B cell (primary cell): ENCODE results near the gene PRR32. TPM values are rescaled to one million over a fixed set of nuclear protein-coding genes. Genes with fewer than 3 reads are reported as not detected.

Experiments
- ATAC-seq: fragments of 200-7000 bp; cut with Tn5 transposase; one replicate; pipeline ENCODE4 v1.10.0; 2021; ENCODE audit warnings: low read depth, mild to moderate bottlenecking, moderate number of reproducible peaks, moderate library complexity
- CTCF ChIA-PET: fragments of 350-600 bp; sonication (Branson Sonifier 250); formaldehyde crosslinking; loops from one replicate; lab custom pipeline; 2021; ENCODE audit warnings: antibody characterized with exemption, inconsistent platforms; lab: Charles Lee
- POLR2A ChIA-PET: fragments of 350-600 bp; sonication (Branson Sonifier 250); formaldehyde crosslinking; loops from one replicate; lab custom pipeline; 2021; ENCODE audit warnings: antibody characterized with exemption; lab: Charles Lee
- DNase-seq: peaks from one replicate; pipeline ENCODE4 v3.0.0; 2013
- H2AFZ ChIP-seq: 2 replicates; pipeline ENCODE4 v1.6.1; 2012; ENCODE audit warnings: mild to moderate bottlenecking, low read depth, low read length; ENCODE audit not compliant: insufficient read depth, poor library complexity, severe bottlenecking
- H3K27ac ChIP-seq, 2 donors: 1 replicate in 1 of 2; 2 replicates in 1 of 2; pipeline ENCODE4 v1.5.1; 2012 to 2013; ENCODE audit warnings: low read length in 2 of 2, mild to moderate bottlenecking in 2 of 2, moderate library complexity in 1 of 2
- H3K27me3 ChIP-seq, 4 experiments: fragments of 200-600 bp in 1 of 4; sonication (generic) in 1 of 4; replicated peaks in 1 of 4; 1 replicate in 2 of 4; 2 replicates in 2 of 4; pipeline versions ENCODE4 v1.6.1 to v1.7.0; 2013 to 2016; ENCODE audit warnings: low read length in 3 of 4, mild to moderate bottlenecking in 2 of 4, mixed read lengths in 1 of 4, moderate library complexity in 1 of 4; ENCODE audit not compliant: insufficient read depth in 4 of 4, control insufficient read depth in 3 of 4; ENCODE audit errors: control extremely low read depth in 1 of 4
- H3K36me3 ChIP-seq, 2 experiments: replicated peaks in 1 of 2; 1 replicate in 1 of 2; 2 replicates in 1 of 2; pipeline versions ENCODE4 v1.6.1 to v1.7.1; 2013; ENCODE audit warnings: low read length in 1 of 2; ENCODE audit not compliant: insufficient read depth in 2 of 2, control insufficient read depth in 1 of 2; ENCODE audit errors: control extremely low read depth in 1 of 2, extremely low read depth in 1 of 2
- H3K4me1 ChIP-seq, 2 donors: fragments of 200-600 bp in 1 of 2; sonication (generic) in 1 of 2; 1 replicate in 1 of 2; 2 replicates in 1 of 2; pipeline versions ENCODE4 v1.5.1 to v1.6.1; 2013 to 2017; ENCODE audit warnings: low read length in 2 of 2; ENCODE audit not compliant: control insufficient read depth in 2 of 2, insufficient read depth in 2 of 2
- H3K4me2 ChIP-seq: replicated peaks from 2 replicates; pipeline ENCODE3; 2012; ENCODE audit warnings: mild to moderate bottlenecking, low read depth, low read length; ENCODE audit not compliant: poor library complexity, severe bottlenecking
- H3K4me3 ChIP-seq, 5 experiments: fragments of 200-600 bp in 1 of 5; sonication (generic) in 1 of 5; 1 replicate in 3 of 5; 2 replicates in 2 of 5; pipeline versions ENCODE4 v1.5.1 to v1.7.0; 2011 to 2016; ENCODE audit warnings: low read length in 4 of 5, mild to moderate bottlenecking in 4 of 5, low read depth in 2 of 5, control low read depth in 1 of 5, moderate library complexity in 1 of 5; ENCODE audit not compliant: insufficient read depth in 1 of 5; ENCODE audit errors: control extremely low read depth in 1 of 5, extremely low read depth in 1 of 5
- H3K79me2 ChIP-seq: fragments of 200-600 bp; sonication (generic); one replicate; pipeline ENCODE4 v1.6.0; 2016; ENCODE audit warnings: low read length; ENCODE audit not compliant: control insufficient read depth, insufficient read depth
- H3K9ac ChIP-seq: fragments of 200-600 bp; sonication (generic); 2 replicates; pipeline ENCODE4 v1.6.1; 2017; ENCODE audit warnings: mild to moderate bottlenecking, low read length, moderate library complexity
- H3K9me3 ChIP-seq, 3 donors: one replicate each; pipeline versions ENCODE4 v1.6.1 to v1.7.1; 2013; ENCODE audit warnings: low read length in 2 of 3; ENCODE audit not compliant: control insufficient read depth in 2 of 3, insufficient read depth in 1 of 3; ENCODE audit errors: control extremely low read depth in 1 of 3
- H4K20me1 ChIP-seq: 2 replicates; pipeline ENCODE4 v1.6.0; 2012; ENCODE audit warnings: mild to moderate bottlenecking, low read length; ENCODE audit not compliant: insufficient read depth, control insufficient read depth, poor library complexity, severe bottlenecking
- H3K27ac Mint-ChIP-seq: one replicate; pipeline ENCODE4 v1.8.0; 2021; ENCODE audit warnings: mixed read lengths
- H3K27me3 Mint-ChIP-seq: one replicate; pipeline ENCODE4 v1.8.0; 2021; ENCODE audit warnings: mixed read lengths
- H3K4me1 Mint-ChIP-seq: one replicate; pipeline ENCODE4 v1.8.0; 2021; ENCODE audit warnings: mixed read lengths
- H3K4me3 Mint-ChIP-seq: one replicate; pipeline ENCODE4 v1.8.0; 2021; ENCODE audit warnings: mixed read lengths
- H3K9me3 Mint-ChIP-seq: one replicate; pipeline ENCODE4 v1.8.0; 2022; ENCODE audit warnings: mixed read lengths; ENCODE audit not compliant: insufficient read depth
- CTCF ChIP-seq: fragments of 200-600 bp; IDR thresholded peaks from one replicate; pipeline ENCODE4 v1.8.0; 2022; ENCODE audit warnings: antibody characterized with exemption, mild to moderate bottlenecking
- EZH2 ChIP-seq: IDR thresholded peaks from 2 replicates; pipeline ENCODE4 v1.6.1; 2012; ENCODE audit warnings: borderline replicate concordance, low read depth, mild to moderate bottlenecking, moderate library complexity, low read length; ENCODE audit not compliant: insufficient read depth, poor library complexity, severe bottlenecking
- WGBS: methylation state at CpG from one replicate; pipeline ENCODE4 v1.1.5; 2013; ENCODE audit warnings: missing lambda C conversion rate; ENCODE audit not compliant: insufficient coverage; 5-methylcytosine and 5-hydroxymethylcytosine counted together
- intact Hi-C: fragments of 100-400 bp; cut with micrococcal nuclease; formaldehyde crosslinking; loops from one replicate; pipeline ENCODE4 v1.10.0; 2022
- polyA minus RNA-seq: library from RNA; depleted of rRNA, polyadenylated mRNA; stranded (reverse); fragments of >200 nt; gene quantifications from 2 replicates; pipeline ENCODE4 v1.2.3, GENCODE V29; 2012
- polyA plus RNA-seq: library from polyadenylated mRNA; depleted of rRNA; stranded (reverse); fragments of >200 nt; gene quantifications from 2 replicates; pipeline ENCODE4 v1.2.3, GENCODE V29; 2012
- total RNA-seq, 2 donors: library from RNA; stranded (reverse); fragments of 120-200 nt in 1 of 2; gene quantifications; 1 replicate in 1 of 2; 2 replicates in 1 of 2; pipeline versions ENCODE4 v1.2.3 to v1.2.4, GENCODE V29; 2013 to 2022

PRR32 gene
- total RNA-seq, result not detected in 2 replicates
- total RNA-seq (2013), result 2.5 TPM
- polyA plus RNA-seq, result not detected in 2 replicates
- polyA minus RNA-seq, result not detected in 2 replicates

DNA sequence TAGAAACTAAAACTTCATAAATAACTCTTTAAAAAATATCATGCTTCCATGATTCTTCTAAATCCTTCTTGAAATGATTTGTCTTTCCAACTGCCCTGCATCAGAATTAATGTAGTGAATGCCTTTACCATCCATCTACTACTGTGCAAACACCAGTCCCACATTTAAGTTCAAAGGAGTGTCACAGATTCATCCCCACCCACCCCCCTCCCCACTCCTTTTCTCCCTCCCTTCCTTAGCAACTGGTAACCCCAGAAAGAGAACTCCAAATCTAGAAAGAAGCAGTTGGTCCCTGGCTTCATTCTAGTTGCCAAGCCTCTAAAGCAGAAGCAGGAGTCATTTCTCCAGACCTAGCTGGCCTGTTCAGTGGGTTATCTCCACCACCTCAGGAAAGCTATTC lies at the start of gene PRR32:
PRR32 (plus strand) TSS at position 301 of the 400 bp plus-strand sequence. CDS start 115 bp downstream, outside the sequence.
- H3K4me1 Mint-ChIP-seq, result no peaks in the 10 kb centered on the region
- POLR2A ChIA-PET, result no interaction called here
- Histone ChIP-seq H4K20me1 (no peaks in the 10 kb centered on the region), H3K36me3 (no peaks in the 10 kb centered on the region), H3K4me1 (no peaks in the 10 kb centered on the region), H3K9me3 (no peaks in the 10 kb centered on the region), H3K27ac (no peak within 1 kb of the TSS), H3K4me3 (no peak within 1 kb of the TSS), H3K27me3 (no peaks in the 10 kb centered on the region), H3K9ac (no peak within 1 kb of the TSS), H3K4me2 (no peak within 1 kb of the TSS), H3K79me2 (no peaks in the 10 kb centered on the region), H2AFZ (no peak within 1 kb of the TSS)
- no peaks in the 10 kb centered on the region for H3K27me3 Mint-ChIP-seq
- TF ChIP-seq EZH2, result no peak
- no peak for TF ChIP-seq CTCF
- DNase-seq (no peak), ATAC-seq (no peak)
- no peaks in the 10 kb centered on the region for H3K9me3 Mint-ChIP-seq
- intact Hi-C loops, result no loop called here
- H3K27ac Mint-ChIP-seq, result no peak within 1 kb of the TSS
- no peak within 1 kb of the TSS for H3K4me3 Mint-ChIP-seq
- CTCF ChIA-PET, result no interaction called here

- Histone ChIP-seq H2AFZ (no peak overlapping the region), H3K9ac (no peak overlapping the region), H3K27ac (no peak overlapping the region), H3K9me3 (no peaks in the 10 kb centered on the region), H3K36me3 (no peaks in the 10 kb centered on the region), H3K79me2 (no peaks in the 10 kb centered on the region), H3K27me3 (no peaks in the 10 kb centered on the region), H4K20me1 (no peaks in the 10 kb centered on the region), H3K4me3 (no peak overlapping the region), H3K4me2 (no peak overlapping the region), H3K4me1 (no peaks in the 10 kb centered on the region)
- ATAC-seq (no peak), DNase-seq (no peak)
- Mint-ChIP-seq H3K4me3 (no peak overlapping the region), H3K9me3 (no peaks in the 10 kb centered on the region), H3K27me3 (no peaks in the 10 kb centered on the region), H3K4me1 (no peaks in the 10 kb centered on the region), H3K27ac (no peak overlapping the region)
- 0% methylated on average over 1 of the region's 5 CpGs for WGBS
- ChIA-PET POLR2A (no interaction called here), CTCF (no interaction called here)
- no peak for TF ChIP-seq CTCF
- TF ChIP-seq EZH2, result no peak
- intact Hi-C loops, result no loop called here
Measured at GRCh38 chrX:126770179-126770578, 49.4 kb upstream of the PRR32 start.
